GM12878 (cell line): Measurements from ENCODE around the gene NELFB.

Source experiments
- BRCA1 ChIP-seq: IDR thresholded peaks from 2 replicates; pipeline ENCODE4 v1.6.1; 2011; ENCODE audit warnings: low read depth, low read length, improper control_type of control experiment
- CTCF ChIP-seq, 3 experiments: IDR thresholded peaks in 2 of 3; conservative IDR thresholded peaks in 1 of 3; 2 replicates each; pipeline ENCODE4 v1.5.1; 2011; ENCODE audit warnings: low read depth in 3 of 3, low read length in 3 of 3, mild to moderate bottlenecking in 3 of 3, control low read depth in 2 of 3, moderate library complexity in 2 of 3, inconsistent platforms in 1 of 3, mixed read lengths in 1 of 3; ENCODE audit not compliant: control insufficient read depth in 2 of 3, insufficient read depth in 1 of 3; ENCODE audit errors: extremely low read depth in 1 of 3
- EP300 ChIP-seq, 2 experiments: fragments of 150-350 bp in 1 of 2; IDR thresholded peaks; 2 replicates each; pipeline ENCODE4 v1.6.1; 2011 to 2012; ENCODE audit warnings: low read depth in 2 of 2, low read length in 2 of 2, borderline replicate concordance in 1 of 2, improper control_type of control experiment in 1 of 2, inconsistent platforms in 1 of 2; ENCODE audit not compliant: control insufficient read depth in 1 of 2
- ETV6 ChIP-seq, 2 experiments: fragments of 450-650 bp in 1 of 2; IDR thresholded peaks in 1 of 2; conservative IDR thresholded peaks in 1 of 2; 2 replicates each; pipeline ENCODE4 v1.6.1; 2014; ENCODE audit warnings: antibody characterized with exemption in 1 of 2, borderline replicate concordance in 1 of 2, low read depth in 1 of 2, mild to moderate bottlenecking in 1 of 2, moderate library complexity in 1 of 2
- JUNB ChIP-seq: IDR thresholded peaks from 2 replicates; pipeline ENCODE4 v1.6.1; 2016; ENCODE audit warnings: antibody characterized with exemption, mild to moderate bottlenecking
- KAT2A ChIP-seq: conservative IDR thresholded peaks from 2 replicates; pipeline ENCODE4 v1.6.1; 2011; ENCODE audit warnings: low read depth, low read length; ENCODE audit not compliant: control insufficient read depth
- POLR2A ChIP-seq: IDR thresholded peaks from 2 replicates; pipeline ENCODE4 v1.6.1; 2011; ENCODE audit warnings: low read depth, mild to moderate bottlenecking, low read length
- POLR2AphosphoS5 ChIP-seq: IDR thresholded peaks from 2 replicates; pipeline ENCODE4 v1.6.1; 2011; ENCODE audit warnings: mild to moderate bottlenecking, low read length, inconsistent platforms
- SRF ChIP-seq, 2 experiments: IDR thresholded peaks; 2 replicates each; pipeline ENCODE4 v1.6.1; 2011; ENCODE audit warnings: low read depth in 2 of 2, low read length in 2 of 2, mild to moderate bottlenecking in 1 of 2, moderate library complexity in 1 of 2
- TCF12 ChIP-seq: IDR thresholded peaks from 2 replicates; pipeline ENCODE4 v1.6.1; 2011; ENCODE audit warnings: low read depth, mild to moderate bottlenecking, low read length
- TF ChIP-seq, protein P1 (sequence below): IDR thresholded peaks from 2 replicates; pipeline ENCODE4 v1.6.1; 2011; ENCODE audit warnings: low read depth, mild to moderate bottlenecking, low read length, moderate library complexity, borderline replicate concordance; ENCODE audit errors: extremely low read depth
- TF ChIP-seq, protein P2 (sequence below): IDR thresholded peaks from 2 replicates; pipeline ENCODE4 v1.6.1; 2012; ENCODE audit warnings: low read depth, low read length, improper control_type of control experiment
- TF ChIP-seq, protein P3 (sequence below): IDR thresholded peaks from 2 replicates; pipeline ENCODE4 v1.6.1; 2012; ENCODE audit warnings: improper control_type of control experiment, low read depth, low read length; ENCODE audit not compliant: insufficient replicate concordance

DNA sequence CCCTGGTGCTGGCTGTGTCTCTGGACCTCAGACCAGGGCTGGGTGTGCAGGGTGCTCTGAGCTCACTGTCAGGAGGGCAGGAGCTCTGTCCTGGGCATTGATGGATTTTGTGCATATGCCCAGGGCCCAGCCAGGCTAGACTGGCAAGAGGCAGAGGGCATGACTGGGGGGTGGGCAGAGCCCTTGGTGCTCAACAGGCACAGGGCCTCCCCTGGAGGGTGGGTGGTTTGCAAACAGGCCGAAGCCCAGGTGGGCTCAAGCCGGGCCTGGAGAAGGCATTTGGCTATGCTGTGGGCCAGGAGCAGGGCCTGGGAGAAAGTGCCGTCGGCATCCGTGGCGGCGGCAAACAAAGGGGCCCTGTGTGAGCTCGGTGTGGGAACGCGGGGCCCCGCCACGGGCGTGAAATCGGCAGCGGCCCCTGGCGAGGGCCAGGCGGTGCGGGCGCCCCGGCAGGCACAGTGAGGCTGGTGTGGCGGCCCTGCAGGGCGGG lies 48.8 kb downstream of the NELFB start:
- TF ChIP-seq SRF (IDR thresholded peaks at IDR 0.05; ENCODE audit: low read depth in 2 of 2, low read length in 2 of 2) (no peak), POLR2A (no peak), KAT2A (no peak), CTCF (IDR thresholded peaks at IDR 0.05 in 2 of 3, conservative IDR thresholded peaks at IDR 0.05 in 1 of 3; ENCODE audit: control insufficient read depth in 2 of 3, extremely low read depth in 1 of 3, insufficient read depth in 1 of 3, low read depth in 3 of 3, low read length in 3 of 3) (no peak), TCF12 (no peak), JUNB (no peak), EP300 (IDR thresholded peaks at IDR 0.05; ENCODE audit: borderline replicate concordance in 1 of 2, control insufficient read depth in 1 of 2, low read depth in 2 of 2, low read length in 2 of 2) (no peak), BRCA1 (no peak), ETV6 (conservative IDR thresholded peaks at IDR 0.05 in 1 of 2, IDR thresholded peaks at IDR 0.05 in 1 of 2; ENCODE audit: borderline replicate concordance in 1 of 2, low read depth in 1 of 2) (no peak), POLR2AphosphoS5 (no peak)
- TF ChIP-seq, protein P1, sequence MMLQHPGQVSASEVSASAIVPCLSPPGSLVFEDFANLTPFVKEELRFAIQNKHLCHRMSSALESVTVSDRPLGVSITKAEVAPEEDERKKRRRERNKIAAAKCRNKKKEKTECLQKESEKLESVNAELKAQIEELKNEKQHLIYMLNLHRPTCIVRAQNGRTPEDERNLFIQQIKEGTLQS = no peak
- TF ChIP-seq, protein P2, sequence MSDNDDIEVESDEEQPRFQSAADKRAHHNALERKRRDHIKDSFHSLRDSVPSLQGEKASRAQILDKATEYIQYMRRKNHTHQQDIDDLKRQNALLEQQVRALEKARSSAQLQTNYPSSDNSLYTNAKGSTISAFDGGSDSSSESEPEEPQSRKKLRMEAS = no peak
- TF ChIP-seq, protein P3, sequence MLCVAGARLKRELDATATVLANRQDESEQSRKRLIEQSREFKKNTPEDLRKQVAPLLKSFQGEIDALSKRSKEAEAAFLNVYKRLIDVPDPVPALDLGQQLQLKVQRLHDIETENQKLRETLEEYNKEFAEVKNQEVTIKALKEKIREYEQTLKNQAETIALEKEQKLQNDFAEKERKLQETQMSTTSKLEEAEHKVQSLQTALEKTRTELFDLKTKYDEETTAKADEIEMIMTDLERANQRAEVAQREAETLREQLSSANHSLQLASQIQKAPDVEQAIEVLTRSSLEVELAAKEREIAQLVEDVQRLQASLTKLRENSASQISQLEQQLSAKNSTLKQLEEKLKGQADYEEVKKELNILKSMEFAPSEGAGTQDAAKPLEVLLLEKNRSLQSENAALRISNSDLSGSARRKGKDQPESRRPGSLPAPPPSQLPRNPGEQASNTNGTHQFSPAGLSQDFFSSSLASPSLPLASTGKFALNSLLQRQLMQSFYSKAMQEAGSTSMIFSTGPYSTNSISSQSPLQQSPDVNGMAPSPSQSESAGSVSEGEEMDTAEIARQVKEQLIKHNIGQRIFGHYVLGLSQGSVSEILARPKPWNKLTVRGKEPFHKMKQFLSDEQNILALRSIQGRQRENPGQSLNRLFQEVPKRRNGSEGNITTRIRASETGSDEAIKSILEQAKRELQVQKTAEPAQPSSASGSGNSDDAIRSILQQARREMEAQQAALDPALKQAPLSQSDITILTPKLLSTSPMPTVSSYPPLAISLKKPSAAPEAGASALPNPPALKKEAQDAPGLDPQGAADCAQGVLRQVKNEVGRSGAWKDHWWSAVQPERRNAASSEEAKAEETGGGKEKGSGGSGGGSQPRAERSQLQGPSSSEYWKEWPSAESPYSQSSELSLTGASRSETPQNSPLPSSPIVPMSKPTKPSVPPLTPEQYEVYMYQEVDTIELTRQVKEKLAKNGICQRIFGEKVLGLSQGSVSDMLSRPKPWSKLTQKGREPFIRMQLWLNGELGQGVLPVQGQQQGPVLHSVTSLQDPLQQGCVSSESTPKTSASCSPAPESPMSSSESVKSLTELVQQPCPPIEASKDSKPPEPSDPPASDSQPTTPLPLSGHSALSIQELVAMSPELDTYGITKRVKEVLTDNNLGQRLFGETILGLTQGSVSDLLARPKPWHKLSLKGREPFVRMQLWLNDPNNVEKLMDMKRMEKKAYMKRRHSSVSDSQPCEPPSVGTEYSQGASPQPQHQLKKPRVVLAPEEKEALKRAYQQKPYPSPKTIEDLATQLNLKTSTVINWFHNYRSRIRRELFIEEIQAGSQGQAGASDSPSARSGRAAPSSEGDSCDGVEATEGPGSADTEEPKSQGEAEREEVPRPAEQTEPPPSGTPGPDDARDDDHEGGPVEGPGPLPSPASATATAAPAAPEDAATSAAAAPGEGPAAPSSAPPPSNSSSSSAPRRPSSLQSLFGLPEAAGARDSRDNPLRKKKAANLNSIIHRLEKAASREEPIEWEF = no peak
